Measurements from ENCODE around the gene EFCAB6. TPM values are rescaled to one million over a fixed set of nuclear protein-coding genes. Genes with fewer than 3 reads are reported as not detected.

EFCAB6 gene
- total and polyA plus RNA-seq, 4 experiments from 2014 or later: 0.15 to 0.91 (median 0.84) TPM; not detected in 1

DNA sequence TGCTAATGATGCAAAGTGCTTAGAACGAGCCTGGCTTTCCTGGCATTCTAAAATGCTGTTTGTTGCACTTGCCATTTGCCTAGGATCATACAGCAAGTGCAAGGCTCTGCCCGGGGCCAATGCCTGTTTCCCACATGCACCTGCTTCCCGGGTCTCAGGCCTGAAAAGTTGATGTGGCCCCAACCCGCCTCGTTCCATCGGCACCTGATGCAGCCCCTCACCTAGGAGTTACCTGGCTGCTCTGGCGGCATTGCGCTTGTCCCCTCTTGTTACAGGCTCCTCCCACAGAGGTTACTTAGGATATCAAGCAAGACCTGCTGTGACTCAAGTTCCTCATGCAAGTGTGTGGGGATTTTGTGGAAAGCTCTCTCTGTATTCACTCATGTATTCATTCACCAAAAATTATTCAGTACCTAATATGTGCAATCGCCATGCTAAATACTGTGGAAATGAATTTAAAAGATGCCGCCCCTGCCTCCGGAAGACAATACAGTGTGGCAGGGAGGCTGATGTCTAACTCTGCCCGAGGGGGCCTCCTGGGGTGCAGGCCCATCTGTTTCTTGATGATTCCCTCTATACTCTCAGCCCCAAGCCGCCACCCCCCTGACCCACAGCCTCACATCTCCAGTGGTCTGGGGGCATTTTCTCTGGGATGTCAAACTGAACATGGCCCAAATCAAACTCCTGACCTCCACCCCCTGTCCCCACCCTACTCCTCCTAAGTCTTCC is 184.5 kb downstream of the EFCAB6 start:
- intact Hi-C loops (cut with micrococcal nuclease): no loop called here
- Mint-ChIP-seq H3K9me3 (no peaks in the 10 kb centered on the region), H3K4me1 (no peaks in the 10 kb centered on the region), H3K27me3 (peaks cover 0 to 2% of the 10 kb centered on the region in 2 donors), H3K27ac (no peak overlapping the region), H3K36me3 (no peaks in the 10 kb centered on the region), H3K4me3 (no peak overlapping the region)
- Histone ChIP-seq H3K4me3 (ENCODE audit: low read length in 2 of 2) (no peak overlapping the region), H3K36me3 (ENCODE audit: insufficient read depth, low read length) (no peaks in the 10 kb centered on the region), H3K27me3 (ENCODE audit: insufficient read depth, low read length) (no peaks in the 10 kb centered on the region), H3K9me3 (ENCODE audit: control insufficient read depth in 1 of 2, low read length in 2 of 2) (no peaks in the 10 kb centered on the region), H3K27ac (ENCODE audit: low read depth, low read length) (no peak overlapping the region), H3K4me1 (ENCODE audit: insufficient read depth, low read length) (no peaks in the 10 kb centered on the region)
- CTCF ChIA-PET (ENCODE audit: partially characterized antibody): no interaction called here
- POLR2A ChIA-PET (ENCODE audit: partially characterized antibody): no interaction called here
- DNase-seq: no peak

DNA sequence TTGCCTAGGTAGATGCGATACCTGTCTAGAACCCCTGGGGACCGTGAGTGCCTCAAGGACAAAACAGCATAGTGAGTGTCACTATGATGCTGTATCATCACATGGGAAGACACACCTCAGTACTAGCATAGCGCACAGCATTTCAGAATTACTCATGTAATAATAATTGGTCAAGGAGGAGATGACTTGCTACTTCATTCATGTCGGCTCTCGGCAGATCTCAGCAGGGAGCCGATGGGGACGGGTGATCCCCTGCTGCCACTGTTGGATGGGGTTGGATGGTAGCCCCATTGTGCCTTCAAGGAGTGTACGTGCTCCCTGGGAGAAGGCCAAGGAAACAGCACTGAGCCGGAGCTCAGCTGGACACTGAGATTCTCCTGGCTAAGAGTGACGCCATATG is 186.9 kb downstream of the EFCAB6 start:
- Histone ChIP-seq H3K36me3 (ENCODE audit: insufficient read depth, low read length) (no peaks in the 10 kb centered on the region), H3K4me3 (ENCODE audit: low read length in 2 of 2) (no peak overlapping the region), H3K27me3 (ENCODE audit: insufficient read depth, low read length) (no peaks in the 10 kb centered on the region), H3K9me3 (ENCODE audit: control insufficient read depth in 1 of 2, low read length in 2 of 2) (no peaks in the 10 kb centered on the region), H3K27ac (ENCODE audit: low read depth, low read length) (no peak overlapping the region), H3K4me1 (ENCODE audit: insufficient read depth, low read length) (no peaks in the 10 kb centered on the region)
- DNase-seq: no peak
- intact Hi-C loops (cut with micrococcal nuclease): no loop called here
- peaks cover 0 to 4% (median 0%) of the 10 kb centered on the region in 8 donors for H3K9me3 Mint-ChIP-seq
- POLR2A ChIA-PET (ENCODE audit: partially characterized antibody): no interaction called here
- H3K4me3 Mint-ChIP-seq: no peak overlapping the region
- H3K4me1 Mint-ChIP-seq: no peaks in the 10 kb centered on the region
- peaks cover 0 to 2% of the 10 kb centered on the region in 2 donors for H3K27me3 Mint-ChIP-seq
- no peaks in the 10 kb centered on the region for H3K36me3 Mint-ChIP-seq
- CTCF ChIA-PET (ENCODE audit: partially characterized antibody): no interaction called here
- no peak overlapping the region for H3K27ac Mint-ChIP-seq

DNA sequence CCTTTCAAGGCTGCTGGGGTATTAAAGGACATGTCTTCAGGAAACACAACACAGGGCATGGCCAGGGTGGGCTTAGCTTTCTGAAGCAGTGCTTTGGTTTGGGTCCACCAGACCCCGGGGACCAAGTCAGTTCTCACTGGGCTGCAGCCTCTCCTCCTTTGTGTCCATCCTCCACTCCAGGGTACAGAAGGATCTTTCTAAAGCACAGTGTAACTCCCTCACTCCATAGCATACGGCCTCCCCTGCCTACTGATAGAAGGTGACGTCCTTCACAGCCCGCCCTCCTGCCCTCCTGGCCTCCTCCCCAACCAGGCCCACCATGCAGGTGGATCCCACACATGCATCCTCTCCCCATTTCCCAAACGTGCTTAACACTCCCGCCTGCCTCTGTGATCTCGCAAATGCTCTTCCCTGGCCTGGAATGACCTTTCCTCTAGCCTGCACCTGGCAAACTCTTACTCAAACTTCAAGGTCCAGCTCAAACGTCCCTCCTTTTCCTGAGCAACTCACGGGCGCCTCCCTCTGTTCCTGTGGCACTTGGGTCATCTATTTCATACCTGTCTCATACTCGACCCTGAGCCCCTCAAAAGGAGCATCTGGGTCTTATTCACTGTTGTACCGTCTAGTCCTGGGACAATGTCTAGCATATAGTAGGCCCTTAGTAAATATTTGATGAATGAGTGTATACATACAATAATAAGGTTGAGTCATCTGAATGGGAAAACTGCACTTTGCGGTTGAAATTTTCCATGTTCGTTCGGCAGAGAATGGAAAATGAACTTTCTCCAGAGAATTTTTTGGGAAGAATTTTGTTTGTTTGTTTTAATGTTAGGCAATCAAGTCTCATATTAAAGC is 187.7 kb downstream of the EFCAB6 start:
- intact Hi-C loops (cut with micrococcal nuclease): no loop called here
- Mint-ChIP-seq H3K27ac (no peak overlapping the region), H3K4me3 (no peak overlapping the region), H3K9me3 (peaks cover 0 to 10% (median 1%) of the 10 kb centered on the region in 8 donors), H3K36me3 (no peaks in the 10 kb centered on the region), H3K4me1 (no peaks in the 10 kb centered on the region), H3K27me3 (peaks cover 0 to 2% of the 10 kb centered on the region in 2 donors)
- ChIA-PET POLR2A (ENCODE audit: partially characterized antibody) (no interaction called here), CTCF (ENCODE audit: partially characterized antibody) (interaction anchor here (0.5 kb wide), 1 partner anchor 233 kb away, joined by 3 read pairs; no protein-coding TSS in a partner anchor)
- Histone ChIP-seq H3K4me3 (ENCODE audit: low read length in 2 of 2) (no peak overlapping the region), H3K27ac (ENCODE audit: low read depth, low read length) (no peak overlapping the region), H3K36me3 (ENCODE audit: insufficient read depth, low read length) (no peaks in the 10 kb centered on the region), H3K4me1 (ENCODE audit: insufficient read depth, low read length) (no peaks in the 10 kb centered on the region), H3K9me3 (ENCODE audit: control insufficient read depth in 1 of 2, low read length in 2 of 2) (no peaks in the 10 kb centered on the region), H3K27me3 (ENCODE audit: insufficient read depth, low read length) (no peaks in the 10 kb centered on the region)
- DNase-seq: no peak

DNA sequence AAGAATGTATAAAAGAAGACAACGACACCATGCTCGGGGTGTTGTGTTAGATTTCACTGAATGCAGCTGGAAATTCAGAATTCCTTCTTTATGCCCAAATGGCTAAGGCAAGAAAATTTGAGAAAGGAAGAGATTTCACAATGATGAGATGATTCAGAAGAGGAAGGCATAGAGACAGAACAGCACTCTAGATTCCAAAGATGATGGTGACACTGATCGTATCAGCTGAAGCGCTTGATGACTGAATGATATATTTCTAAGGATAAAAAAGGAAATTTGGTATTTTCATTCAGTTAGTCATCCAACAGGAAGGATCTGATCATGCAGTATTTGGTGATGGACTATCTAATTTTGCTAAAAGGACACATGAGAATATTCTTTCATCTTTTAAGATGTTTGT is 189.2 kb downstream of the EFCAB6 start:
- H3K27me3 Mint-ChIP-seq: peaks cover 0 to 2% of the 10 kb centered on the region in 2 donors
- no peaks in the 10 kb centered on the region for H3K9me3 ChIP-seq (ENCODE audit: control insufficient read depth in 1 of 2, low read length in 2 of 2)
- H3K36me3 ChIP-seq (ENCODE audit: insufficient read depth, low read length): no peaks in the 10 kb centered on the region
- ChIA-PET CTCF (ENCODE audit: partially characterized antibody) (no interaction called here), POLR2A (ENCODE audit: partially characterized antibody) (no interaction called here)
- intact Hi-C loops (cut with micrococcal nuclease): no loop called here
- H3K4me3 Mint-ChIP-seq: no peak overlapping the region
- no peak overlapping the region for H3K4me3 ChIP-seq (ENCODE audit: low read length in 2 of 2)
- peaks cover 0 to 16% (median 1%) of the 10 kb centered on the region in 8 donors for H3K9me3 Mint-ChIP-seq
- DNase-seq: no peak
- no peaks in the 10 kb centered on the region for H3K27me3 ChIP-seq (ENCODE audit: insufficient read depth, low read length)
- no peaks in the 10 kb centered on the region for H3K4me1 ChIP-seq (ENCODE audit: insufficient read depth, low read length)
- H3K27ac ChIP-seq (ENCODE audit: low read depth, low read length): no peak overlapping the region
- H3K27ac Mint-ChIP-seq: no peak overlapping the region
- H3K36me3 Mint-ChIP-seq: no peaks in the 10 kb centered on the region
- no peaks in the 10 kb centered on the region for H3K4me1 Mint-ChIP-seq

DNA sequence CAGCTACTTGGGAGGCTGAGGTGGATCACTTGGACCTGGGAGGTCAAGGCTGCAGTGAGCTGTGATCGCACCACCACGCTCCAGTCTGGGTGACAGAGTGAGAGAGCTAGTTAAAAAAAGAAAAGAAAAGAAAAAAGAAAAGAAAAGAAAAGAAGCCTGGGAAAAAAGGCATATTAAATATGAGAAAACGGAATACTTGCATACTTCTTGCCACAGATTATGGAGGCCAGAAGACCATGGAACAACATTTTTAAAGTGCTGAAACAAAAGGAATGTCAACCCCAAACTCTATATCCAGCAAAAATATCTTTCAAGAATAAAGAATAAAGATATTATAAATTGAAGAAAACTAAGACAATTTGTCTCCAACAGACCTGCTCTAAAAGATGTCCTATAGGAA is 191.9 kb downstream of the EFCAB6 start:
- ChIA-PET CTCF (ENCODE audit: partially characterized antibody) (no interaction called here), POLR2A (ENCODE audit: partially characterized antibody) (no interaction called here)
- H3K4me3 Mint-ChIP-seq: no peak overlapping the region
- Histone ChIP-seq H3K27me3 (ENCODE audit: insufficient read depth, low read length) (no peaks in the 10 kb centered on the region), H3K36me3 (ENCODE audit: insufficient read depth, low read length) (no peaks in the 10 kb centered on the region), H3K4me3 (ENCODE audit: low read length in 2 of 2) (no peak overlapping the region), H3K9me3 (ENCODE audit: control insufficient read depth in 1 of 2, low read length in 2 of 2) (no peaks in the 10 kb centered on the region), H3K27ac (ENCODE audit: low read depth, low read length) (no peak overlapping the region), H3K4me1 (ENCODE audit: insufficient read depth, low read length) (no peaks in the 10 kb centered on the region)
- H3K36me3 Mint-ChIP-seq: no peaks in the 10 kb centered on the region
- H3K27ac Mint-ChIP-seq: no peak overlapping the region
- intact Hi-C loops (cut with micrococcal nuclease): no loop called here
- no peaks in the 10 kb centered on the region for H3K4me1 Mint-ChIP-seq
- H3K27me3 Mint-ChIP-seq: peaks cover 9 to 10% of the 10 kb centered on the region in 2 donors
- peaks cover 0 to 16% (median 1%) of the 10 kb centered on the region in 8 donors for H3K9me3 Mint-ChIP-seq
- DNase-seq: no peak

DNA sequence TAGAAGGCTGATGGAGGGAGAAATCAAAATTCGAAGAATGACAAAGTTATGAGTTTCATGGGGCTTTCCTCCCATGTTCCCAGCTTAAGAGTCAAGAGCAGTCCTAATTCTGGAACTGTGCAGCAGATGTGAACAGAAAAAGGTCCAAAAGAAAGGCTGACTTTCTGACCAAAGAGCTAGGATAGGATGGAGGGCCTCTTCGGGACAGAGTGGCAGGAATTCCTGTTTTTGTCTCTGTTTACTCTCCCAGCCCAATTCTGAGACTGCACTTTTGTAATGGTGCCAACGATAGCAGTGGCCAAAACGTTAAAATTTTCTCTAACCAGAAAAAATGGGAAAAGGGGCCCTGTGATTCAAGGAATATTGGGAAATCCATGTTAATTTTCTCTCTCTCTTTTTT is 193.6 kb downstream of the EFCAB6 start:
- intact Hi-C loops (cut with micrococcal nuclease): no loop called here
- Histone ChIP-seq H3K4me1 (ENCODE audit: insufficient read depth, low read length) (no peaks in the 10 kb centered on the region), H3K9me3 (ENCODE audit: control insufficient read depth in 1 of 2, low read length in 2 of 2) (no peaks in the 10 kb centered on the region), H3K27me3 (ENCODE audit: insufficient read depth, low read length) (no peaks in the 10 kb centered on the region), H3K4me3 (ENCODE audit: low read length in 2 of 2) (no peak overlapping the region), H3K27ac (ENCODE audit: low read depth, low read length) (no peak overlapping the region), H3K36me3 (ENCODE audit: insufficient read depth, low read length) (no peaks in the 10 kb centered on the region)
- H3K4me3 Mint-ChIP-seq: no peak overlapping the region
- H3K27me3 Mint-ChIP-seq: peaks cover 7 to 13% of the 10 kb centered on the region in 2 donors
- ChIA-PET POLR2A (ENCODE audit: partially characterized antibody) (no interaction called here), CTCF (ENCODE audit: partially characterized antibody) (no interaction called here)
- H3K27ac Mint-ChIP-seq: no peak overlapping the region
- peaks cover 0 to 16% (median 1%) of the 10 kb centered on the region in 8 donors for H3K9me3 Mint-ChIP-seq
- no peaks in the 10 kb centered on the region for H3K4me1 Mint-ChIP-seq
- H3K36me3 Mint-ChIP-seq: no peaks in the 10 kb centered on the region
- no peak for DNase-seq

DNA sequence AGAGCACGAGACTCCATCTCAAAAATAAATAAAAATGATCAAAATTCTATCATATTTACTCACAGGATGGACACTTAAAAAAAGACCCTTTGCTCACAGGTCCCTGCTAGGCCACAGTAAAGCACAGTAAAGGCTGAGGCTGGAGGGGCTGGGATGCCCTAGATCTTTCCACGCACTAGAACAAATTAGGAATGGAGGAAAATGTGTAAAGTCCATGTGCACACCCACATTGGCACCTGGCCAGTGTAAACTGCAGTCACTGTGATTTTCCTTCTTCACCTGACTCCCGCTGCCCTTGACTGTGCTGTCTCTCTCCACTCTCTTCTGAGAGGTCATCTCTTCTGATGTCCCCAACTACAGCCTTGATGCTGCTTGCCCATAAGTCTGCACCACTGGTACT is 195.5 kb downstream of the EFCAB6 start:
- intact Hi-C loops (cut with micrococcal nuclease): no loop called here
- Histone ChIP-seq H3K9me3 (ENCODE audit: control insufficient read depth in 1 of 2, low read length in 2 of 2) (no peaks in the 10 kb centered on the region), H3K36me3 (ENCODE audit: insufficient read depth, low read length) (no peaks in the 10 kb centered on the region), H3K4me3 (ENCODE audit: low read length in 2 of 2) (no peak overlapping the region), H3K27me3 (ENCODE audit: insufficient read depth, low read length) (no peaks in the 10 kb centered on the region), H3K27ac (ENCODE audit: low read depth, low read length) (no peak overlapping the region), H3K4me1 (ENCODE audit: insufficient read depth, low read length) (no peaks in the 10 kb centered on the region)
- H3K4me1 Mint-ChIP-seq: no peaks in the 10 kb centered on the region
- no peak overlapping the region for H3K27ac Mint-ChIP-seq
- peaks cover 7 to 18% of the 10 kb centered on the region in 2 donors for H3K27me3 Mint-ChIP-seq
- CTCF ChIA-PET (ENCODE audit: partially characterized antibody): no interaction called here
- H3K4me3 Mint-ChIP-seq: no peak overlapping the region
- POLR2A ChIA-PET (ENCODE audit: partially characterized antibody): no interaction called here
- peaks cover 0 to 16% (median 1%) of the 10 kb centered on the region in 8 donors for H3K9me3 Mint-ChIP-seq
- DNase-seq: no peak
- H3K36me3 Mint-ChIP-seq: no peaks in the 10 kb centered on the region

Measured in CD4-positive, alpha-beta memory T cell (primary cell).